HG03460 (cell line): Measurements from ENCODE around the gene ANKS1B.
"Not testable (repeated sequence)": the region's sequence is repeated elsewhere in the genome, so short reads cannot be mapped to it uniquely, and the experiment has no call there.

Source experiments
- ATAC-seq: cut with Tn5 transposase; IDR thresholded peaks from one replicate; pipeline ENCODE4 v1.9.1; 2021; ENCODE audit not compliant: unreplicated experiment

The ANKS1B gene

GRCh38 chr12:99984271-99985128 is at the start of gene ANKS1B:
Gene ANKS1B (minus strand): TSS chr12:99984936. CDS start chr12:99984237, 699 bp downstream.
- no peak for ATAC-seq

- ATAC-seq: no peak
Measured at GRCh38 chr12:100031836-100032235, 47.1 kb upstream of the ANKS1B start.

GRCh38 chr12:100027671-100028070 is 42.9 kb upstream of the ANKS1B start:
- ATAC-seq: no peak

- ATAC-seq: no peak
Measured at GRCh38 chr12:100026241-100026640, 41.5 kb upstream of the ANKS1B start.

- ATAC-seq: no peak
Measured at GRCh38 chr12:100024974-100025555, 40.3 kb upstream of the ANKS1B start.

GRCh38 chr12:100020370-100020769 is 35.6 kb upstream of the ANKS1B start:
- no peak for ATAC-seq

GRCh38 chr12:100017056-100017455 is 32.3 kb upstream of the ANKS1B start:
- ATAC-seq: no peak

- not testable (repeated sequence) for ATAC-seq
Measured at GRCh38 chr12:100016304-100016703, 31.6 kb upstream of the ANKS1B start.

- not testable (repeated sequence) for ATAC-seq
Measured at GRCh38 chr12:100005846-100006245, 21.1 kb upstream of the ANKS1B start.

- ATAC-seq: no peak
Measured at GRCh38 chr12:99997806-99998205, 13.1 kb upstream of the ANKS1B start.

- ATAC-seq: no peak
Measured at GRCh38 chr12:99996095-99996494, 11.4 kb upstream of the ANKS1B start.

- ATAC-seq: no peak
Measured at GRCh38 chr12:99985631-99986030, 895 bp upstream of the ANKS1B start.

- no peak for ATAC-seq
Measured at GRCh38 chr12:99985129-99985570, 414 bp upstream of the ANKS1B start.

GRCh38 chr12:99983456-99984258 is 1.1 kb downstream of the ANKS1B start:
- no peak for ATAC-seq

GRCh38 chr12:99981639-99982190 is 3.0 kb downstream of the ANKS1B start:
- ATAC-seq: no peak

GRCh38 chr12:99979471-99979870 is 5.3 kb downstream of the ANKS1B start:
- no peak for ATAC-seq

- no peak for ATAC-seq
Measured at GRCh38 chr12:99978152-99978551, 6.6 kb downstream of the ANKS1B start.

GRCh38 chr12:99977550-99977949 is 7.2 kb downstream of the ANKS1B start:
- ATAC-seq: no peak

GRCh38 chr12:99976762-99977161 is 8.0 kb downstream of the ANKS1B start:
- no peak for ATAC-seq

GRCh38 chr12:99975321-99975720 is 9.4 kb downstream of the ANKS1B start:
- ATAC-seq: no peak

- no peak for ATAC-seq
Measured at GRCh38 chr12:99974146-99974545, 10.6 kb downstream of the ANKS1B start.
